NT2/D1 (cell line): ENCODE results near the gene GPR17.

Source experiments
- DNase-seq: peaks from one replicate; pipeline ENCODE4 v3.0.0-alpha.2; 2011; ENCODE audit warnings: low read depth, low spot score
- H3K27me3 ChIP-seq: 2 replicates; pipeline ENCODE4 v1.6.0; 2011; ENCODE audit warnings: mild to moderate bottlenecking; ENCODE audit not compliant: insufficient read length, insufficient read depth
- H3K36me3 ChIP-seq: 2 replicates; pipeline ENCODE4 v1.6.1; 2011; ENCODE audit warnings: mild to moderate bottlenecking, low read length, mixed read lengths; ENCODE audit not compliant: insufficient read depth, insufficient read length
- H3K4me1 ChIP-seq: 2 replicates; pipeline ENCODE4 v1.5.1; 2011; ENCODE audit not compliant: insufficient read depth, insufficient read length
- H3K4me3 ChIP-seq: 2 replicates; pipeline ENCODE4 v1.5.1; 2011; ENCODE audit warnings: low read depth; ENCODE audit not compliant: insufficient read length
- H3K9ac ChIP-seq: 2 replicates; pipeline ENCODE4 v1.6.0; 2011; ENCODE audit warnings: low read depth; ENCODE audit not compliant: insufficient read length
- H3K9me3 ChIP-seq: 2 replicates; pipeline ENCODE4 v1.5.1; 2011; ENCODE audit warnings: mild to moderate bottlenecking, low read length; ENCODE audit not compliant: insufficient read depth
- SUZ12 ChIP-seq: IDR thresholded peaks from 2 replicates; pipeline ENCODE4 v1.6.1; 2011; ENCODE audit not compliant: insufficient read length, insufficient read depth; ENCODE audit errors: extremely low read depth
- YY1 ChIP-seq: IDR thresholded peaks from 2 replicates; pipeline ENCODE4 v1.6.1; 2011; ENCODE audit not compliant: insufficient read length, insufficient read depth
- ZNF274 ChIP-seq: IDR thresholded peaks from 2 replicates; pipeline ENCODE4 v1.6.1; 2011; ENCODE audit warnings: mild to moderate bottlenecking, low read depth, low read length

The GPR17 gene

DNA sequence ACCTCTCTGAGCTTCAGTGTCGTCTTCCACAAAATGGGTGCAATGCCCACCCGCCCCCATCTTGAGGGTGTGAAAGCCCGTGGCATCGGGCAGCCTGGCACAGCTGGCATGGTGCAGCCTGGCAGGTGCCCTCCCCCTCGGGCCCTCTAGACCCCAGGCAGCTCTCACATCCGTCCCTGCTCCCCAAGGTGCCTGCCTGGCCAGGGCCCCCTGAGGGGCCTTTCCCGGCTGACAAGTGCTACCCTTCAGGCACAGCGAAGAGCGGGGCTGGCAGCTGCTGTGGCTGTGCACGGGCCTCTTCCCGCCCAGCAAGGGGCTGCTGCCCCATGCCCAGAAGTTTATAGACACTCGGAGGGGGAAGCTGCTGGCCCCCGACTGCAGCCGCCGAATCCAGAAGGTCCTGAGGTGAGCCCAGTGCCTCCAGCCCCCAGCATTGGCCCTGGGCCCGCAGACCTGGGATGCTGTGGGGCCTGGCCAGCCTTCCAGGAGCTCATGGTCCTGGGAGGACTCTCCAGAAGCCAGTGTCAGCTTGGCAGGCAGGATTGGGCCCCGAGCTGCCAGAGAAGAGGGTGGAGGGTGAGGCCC lies 13.9 kb upstream of the GPR17 start:
- Histone ChIP-seq H3K9me3 (no peaks in the 10 kb centered on the region), H3K4me3 (no peak overlapping the region), H3K9ac (no peak overlapping the region), H3K27me3 (no peaks in the 10 kb centered on the region), H3K4me1 (peaks cover 13% of the 10 kb centered on the region), H3K36me3 (peaks cover 6% of the 10 kb centered on the region)
- no peak for DNase-seq
- TF ChIP-seq SUZ12 = no peak
- no peak for TF ChIP-seq ZNF274
- TF ChIP-seq YY1 = no peak

DNA sequence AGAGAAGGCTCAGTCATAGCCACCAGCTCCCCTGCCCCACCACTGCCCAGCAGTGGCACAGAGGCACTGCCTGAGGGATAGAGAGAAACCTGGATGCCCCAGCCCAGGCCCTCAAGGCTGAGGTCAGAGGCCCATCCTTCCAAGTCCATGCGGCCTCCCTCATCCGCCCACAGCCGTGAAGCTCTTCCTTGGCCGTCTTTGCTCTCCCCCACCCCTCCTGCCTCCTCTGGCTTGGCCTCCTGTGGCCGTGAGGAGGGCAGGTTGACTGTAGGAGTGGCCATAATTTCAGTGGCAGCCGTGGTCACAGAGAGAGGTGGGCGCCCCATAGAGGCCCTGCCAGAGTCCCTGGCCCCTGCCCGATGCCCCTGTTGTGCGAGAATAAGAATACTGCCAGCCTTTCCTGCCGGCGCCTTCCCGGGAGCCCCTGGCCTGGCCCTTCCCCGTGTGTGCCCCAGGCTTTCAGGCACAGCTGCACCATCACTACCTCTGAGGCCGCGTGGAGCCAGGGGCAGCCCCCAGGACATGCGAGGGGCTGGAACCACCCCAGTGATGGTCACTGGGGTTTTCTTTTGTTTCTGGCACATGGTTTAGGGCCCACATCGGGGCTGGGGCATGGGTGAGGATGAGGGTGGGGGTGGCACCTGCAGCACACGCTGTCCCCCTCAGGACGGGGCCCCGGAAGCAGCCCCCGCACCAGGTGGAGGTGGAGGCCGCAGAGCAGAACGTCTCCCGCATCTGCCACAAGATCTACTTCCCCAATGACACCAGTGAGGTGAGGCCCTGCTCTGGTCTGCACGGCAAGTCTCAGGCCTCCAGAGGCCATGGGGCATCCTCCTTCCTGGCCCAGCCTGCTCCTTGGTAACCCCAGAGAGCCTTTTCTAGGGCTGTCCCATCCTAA lies 13.1 kb upstream of the GPR17 start:
- no peak for DNase-seq
- H3K4me1 ChIP-seq = peaks cover 18% of the 10 kb centered on the region
- no peaks in the 10 kb centered on the region for H3K27me3 ChIP-seq
- H3K9ac ChIP-seq = no peak overlapping the region
- peaks cover 6% of the 10 kb centered on the region for H3K36me3 ChIP-seq
- no peak overlapping the region for H3K4me3 ChIP-seq
- no peaks in the 10 kb centered on the region for H3K9me3 ChIP-seq
- no peak for TF ChIP-seq SUZ12
- TF ChIP-seq ZNF274 = no peak
- no peak for TF ChIP-seq YY1

GRCh38 chr2:127633556-127634065 lies 12.3 kb upstream of the GPR17 start:
- H3K4me1 ChIP-seq = peaks cover 24% of the 10 kb centered on the region
- H3K27me3 ChIP-seq = no peaks in the 10 kb centered on the region
- TF ChIP-seq YY1 (no peak), SUZ12 (no peak), ZNF274 (no peak)
- no peak overlapping the region for H3K9ac ChIP-seq
- H3K36me3 ChIP-seq = peaks cover 7% of the 10 kb centered on the region
- no peaks in the 10 kb centered on the region for H3K9me3 ChIP-seq
- DNase-seq = no peak
- H3K4me3 ChIP-seq = no peak overlapping the region

DNA sequence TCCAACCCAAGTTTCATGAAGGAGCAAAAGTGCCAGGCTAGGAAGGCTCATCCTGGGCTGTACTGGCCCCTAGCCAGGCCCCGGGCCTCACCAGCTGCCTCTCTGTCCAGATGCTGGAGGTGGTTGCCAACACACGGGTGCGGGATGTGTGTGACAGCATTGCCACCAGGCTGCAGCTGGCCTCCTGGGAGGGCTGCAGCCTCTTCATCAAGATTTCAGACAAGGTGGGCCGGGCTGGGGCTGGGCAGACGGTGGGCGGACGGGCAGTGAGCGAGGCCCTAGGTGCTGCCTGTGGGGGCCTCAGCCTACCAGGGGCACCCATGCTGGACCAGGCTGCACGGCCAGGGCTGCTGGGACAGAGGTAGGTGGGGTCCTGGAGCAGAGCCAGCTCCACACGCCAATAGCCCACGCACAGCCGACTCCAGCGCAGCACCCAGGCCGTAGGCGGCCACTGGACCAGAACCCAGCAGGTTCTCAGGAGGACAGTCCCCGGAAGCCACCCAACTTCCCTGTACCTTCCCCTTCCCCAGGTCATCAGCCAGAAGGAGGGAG lies 11.8 kb upstream of the GPR17 start:
- H3K9me3 ChIP-seq = no peaks in the 10 kb centered on the region
- no peak for DNase-seq
- no peak overlapping the region for H3K9ac ChIP-seq
- H3K36me3 ChIP-seq = peaks cover 13% of the 10 kb centered on the region
- peaks cover 30% of the 10 kb centered on the region for H3K4me1 ChIP-seq
- H3K4me3 ChIP-seq = no peak overlapping the region
- no peaks in the 10 kb centered on the region for H3K27me3 ChIP-seq
- TF ChIP-seq SUZ12 (no peak), ZNF274 (no peak), YY1 (no peak)

DNA sequence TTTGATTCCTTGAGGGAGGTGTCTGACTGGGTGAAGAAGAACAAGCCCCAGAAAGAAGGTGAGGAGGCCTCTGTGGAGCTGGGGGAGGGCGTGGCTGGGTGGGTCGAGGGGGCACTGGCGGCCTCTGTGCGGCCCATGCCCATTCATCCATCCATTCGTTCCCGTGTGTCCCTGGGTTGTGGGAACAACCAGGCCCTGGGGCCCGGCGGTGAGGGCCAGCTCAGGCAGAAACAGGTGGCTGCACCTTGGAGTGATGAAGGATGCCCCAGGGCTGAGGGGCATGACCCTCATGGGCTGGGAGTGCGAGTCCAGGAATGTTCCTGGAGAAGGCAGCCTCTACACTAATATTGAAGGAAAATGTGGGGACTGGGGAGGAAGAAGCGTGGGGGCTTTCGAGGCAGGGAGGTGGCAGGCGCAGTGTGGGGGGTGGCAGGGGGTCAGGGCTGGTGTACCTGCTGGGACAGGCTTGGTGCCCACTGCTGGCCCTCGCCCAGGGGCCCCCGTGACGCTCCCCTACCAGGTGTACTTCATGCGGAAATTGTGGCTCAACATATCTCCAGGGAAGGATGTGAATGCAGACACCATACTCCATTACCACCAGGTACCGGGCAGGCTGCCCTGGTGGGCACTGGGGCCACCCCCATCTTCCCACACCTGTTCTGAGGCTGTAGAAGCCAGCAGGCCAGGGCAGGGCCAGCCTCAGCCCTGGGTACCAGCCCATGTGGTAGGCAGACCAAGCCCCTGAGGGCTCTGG lies 11.2 kb upstream of the GPR17 start:
- no peaks in the 10 kb centered on the region for H3K27me3 ChIP-seq
- peaks cover 13% of the 10 kb centered on the region for H3K36me3 ChIP-seq
- peaks cover 30% of the 10 kb centered on the region for H3K4me1 ChIP-seq
- DNase-seq = no peak
- no peaks in the 10 kb centered on the region for H3K9me3 ChIP-seq
- H3K9ac ChIP-seq = no peak overlapping the region
- no peak overlapping the region for H3K4me3 ChIP-seq
- TF ChIP-seq SUZ12 (no peak), YY1 (no peak), ZNF274 (no peak)

GRCh38 chr2:127635380-127636237 lies 10.3 kb upstream of the GPR17 start:
- peaks cover 39% of the 10 kb centered on the region for H3K4me1 ChIP-seq
- H3K9me3 ChIP-seq = no peaks in the 10 kb centered on the region
- peaks cover 16% of the 10 kb centered on the region for H3K36me3 ChIP-seq
- DNase-seq = no peak
- TF ChIP-seq SUZ12 (no peak), ZNF274 (no peak), YY1 (no peak)
- H3K4me3 ChIP-seq = no peak overlapping the region
- no peaks in the 10 kb centered on the region for H3K27me3 ChIP-seq
- H3K9ac ChIP-seq = no peak overlapping the region
